ENCODE measurements around the gene MAP4.

DNA sequence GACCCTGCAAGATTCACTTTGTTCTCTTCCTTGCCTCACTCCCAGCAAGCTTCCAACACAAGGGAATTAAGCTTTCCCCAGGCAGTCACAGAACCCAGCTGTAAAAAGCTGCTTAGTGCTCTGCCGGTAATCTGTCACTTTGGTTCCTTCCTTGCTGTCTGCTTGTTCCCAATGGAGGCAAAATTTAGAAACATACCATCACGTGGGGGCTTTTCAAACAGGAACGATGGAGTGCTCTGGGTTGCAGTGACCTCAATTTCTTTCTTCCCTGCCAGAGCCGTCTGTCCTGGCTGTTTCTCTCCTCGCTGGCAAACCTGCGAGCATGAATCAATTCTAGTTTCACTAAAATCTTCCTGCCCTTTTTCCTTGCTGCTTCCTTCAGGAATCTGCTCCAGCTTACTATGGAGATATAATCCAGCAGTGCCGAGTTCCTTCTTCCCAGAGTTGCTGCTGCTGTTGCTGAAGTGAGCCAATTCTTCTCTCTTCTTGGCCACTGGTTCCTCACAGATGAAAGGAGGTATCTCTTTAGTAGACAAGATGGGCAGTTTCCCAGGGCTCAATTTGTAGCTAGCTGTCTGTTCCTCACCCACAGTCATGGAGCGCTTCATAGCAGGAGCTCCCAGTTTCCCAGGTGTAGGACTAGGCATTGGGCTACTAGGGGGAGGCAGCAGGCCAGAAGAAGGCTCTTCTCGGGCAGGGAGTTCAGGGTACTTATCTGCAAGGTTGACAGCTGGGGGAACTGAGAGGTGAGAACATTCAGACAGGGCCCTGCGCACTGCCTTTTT is 125.2 kb downstream of the MAP4 start:
- TF ChIP-seq POLR2A (IDR thresholded peaks at IDR 0.05; ENCODE audit: low read length), result no peak
- TF ChIP-seq GATA1 (IDR thresholded peaks at IDR 0.05; ENCODE audit: low read depth, low read length), result no peak

Data from erythroblast (primary cell).